ENCODE results near the gene PDE9A. TPM values are rescaled to one million over a fixed set of nuclear protein-coding genes. Genes with fewer than 3 reads are reported as not detected.

The PDE9A gene
- total and polyA plus RNA-seq, 2 experiments from 2014 or later = not detected

- WGBS, 2 experiments (ENCODE audit: low coverage in 1 of 2, low lambda C conversion rate in 2 of 2, missing lambda C conversion rate in 2 of 2) = 64 to 73% methylated on average over 21 of the region's 21 CpGs
- Histone ChIP-seq H3K4me3 (no peak overlapping the region), H3K4me2 (ENCODE audit: unreplicated experiment) (no peak overlapping the region), H3K9ac (no peak overlapping the region), H3K9me2 (ENCODE audit: insufficient read depth) (no peaks in the 10 kb centered on the region), H3K27ac (no peak overlapping the region), H3K27me3 (replicated peaks; ENCODE audit: insufficient read depth) (peaks cover 4% of the 10 kb centered on the region; the same call in 1 of the 2 replicates), H4K20me1 (ENCODE audit: insufficient read depth) (no peaks in the 10 kb centered on the region), H3K79me2 (ENCODE audit: insufficient read depth) (no peaks in the 10 kb centered on the region), H2AFZ (no peak overlapping the region), H3K9me3 (ENCODE audit: low read depth) (no peaks in the 10 kb centered on the region), H3K4me1 (ENCODE audit: insufficient read depth) (no peaks in the 10 kb centered on the region), H3F3A (ENCODE audit: insufficient read depth) (no peaks in the 10 kb centered on the region), H3K36me3 (ENCODE audit: low read depth) (no peaks in the 10 kb centered on the region)
- no peak for DNase-seq
- in situ Hi-C loops (cut with MboI) = no loop called here
- TF ChIP-seq EZH2phosphoT487 (IDR thresholded peaks at IDR 0.05; ENCODE audit: insufficient read depth, low read depth) (no peak), EZH2 (IDR thresholded peaks at IDR 0.05; ENCODE audit: insufficient read depth, poor library complexity, severe bottlenecking) (no peak)
These were observed 115.1 kb downstream of the PDE9A start for GRCh38 chr21:42768324-42769121.

DNA sequence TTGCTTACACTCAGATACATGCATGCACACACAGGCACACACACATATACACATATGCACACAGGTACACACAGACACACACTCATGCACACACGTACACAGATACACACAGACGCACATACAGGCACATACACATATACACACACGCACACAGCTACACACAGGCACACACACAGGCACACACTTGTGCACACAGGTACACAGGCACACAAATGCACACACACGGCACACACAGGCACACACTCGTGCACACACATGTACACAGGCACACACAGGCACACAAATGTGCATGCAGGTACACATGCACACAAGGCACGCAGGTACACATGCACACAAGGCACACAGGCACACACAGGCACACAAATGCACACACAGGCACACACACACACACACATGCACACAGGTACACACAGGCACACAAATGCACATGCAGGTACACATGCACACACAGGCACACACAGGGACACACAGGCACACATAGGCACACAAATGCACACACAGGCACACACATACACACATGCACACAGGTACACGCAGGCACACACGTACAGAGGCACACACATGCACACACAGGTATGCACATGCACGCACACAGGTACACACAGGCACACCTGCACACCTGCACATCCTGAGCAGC lies 115.9 kb downstream of the PDE9A start:
- Histone ChIP-seq H3K9me2 (ENCODE audit: insufficient read depth) (no peaks in the 10 kb centered on the region), H4K20me1 (ENCODE audit: insufficient read depth) (no peaks in the 10 kb centered on the region), H3K4me2 (ENCODE audit: unreplicated experiment) (no peak overlapping the region), H3K9ac (no peak overlapping the region), H3F3A (ENCODE audit: insufficient read depth) (no peaks in the 10 kb centered on the region), H3K27me3 (replicated peaks; ENCODE audit: insufficient read depth) (peaks cover 4% of the 10 kb centered on the region; the same call in 1 of the 2 replicates), H2AFZ (no peak overlapping the region), H3K79me2 (ENCODE audit: insufficient read depth) (no peaks in the 10 kb centered on the region), H3K4me3 (no peak overlapping the region), H3K27ac (no peak overlapping the region), H3K36me3 (ENCODE audit: low read depth) (no peaks in the 10 kb centered on the region), H3K4me1 (ENCODE audit: insufficient read depth) (no peaks in the 10 kb centered on the region), H3K9me3 (ENCODE audit: low read depth) (no peaks in the 10 kb centered on the region)
- DNase-seq = no peak
- WGBS, 2 experiments (ENCODE audit: low coverage in 1 of 2, low lambda C conversion rate in 2 of 2, missing lambda C conversion rate in 2 of 2) = 58 to 59% methylated on average over 8 to 9 of the region's 9 CpGs
- in situ Hi-C loops (cut with MboI) = no loop called here
- TF ChIP-seq EZH2phosphoT487 (IDR thresholded peaks at IDR 0.05; ENCODE audit: insufficient read depth, low read depth) (no peak), EZH2 (IDR thresholded peaks at IDR 0.05; ENCODE audit: insufficient read depth, poor library complexity, severe bottlenecking) (no peak)

GRCh38 chr21:42769820-42770716 lies 116.6 kb downstream of the PDE9A start:
- H3K9ac ChIP-seq = no peak overlapping the region
- no peaks in the 10 kb centered on the region for H3K36me3 ChIP-seq (ENCODE audit: low read depth)
- no peak overlapping the region for H3K27ac ChIP-seq
- H3K4me1 ChIP-seq (ENCODE audit: insufficient read depth) = no peaks in the 10 kb centered on the region
- no peaks in the 10 kb centered on the region for H4K20me1 ChIP-seq (ENCODE audit: insufficient read depth)
- H3K4me2 ChIP-seq (ENCODE audit: unreplicated experiment) = no peak overlapping the region
- no peak overlapping the region for H2AFZ ChIP-seq
- WGBS, 2 experiments (ENCODE audit: low coverage in 1 of 2, low lambda C conversion rate in 2 of 2, missing lambda C conversion rate in 2 of 2) = 72 to 73% methylated on average over 24 to 28 of the region's 28 CpGs
- H3K4me3 ChIP-seq = no peak overlapping the region
- no peak for TF ChIP-seq EZH2phosphoT487 (IDR thresholded peaks at IDR 0.05; ENCODE audit: insufficient read depth, low read depth)
- no peak for TF ChIP-seq EZH2 (IDR thresholded peaks at IDR 0.05; ENCODE audit: insufficient read depth, poor library complexity, severe bottlenecking)
- H3F3A ChIP-seq (ENCODE audit: insufficient read depth) = no peaks in the 10 kb centered on the region
- H3K9me2 ChIP-seq (ENCODE audit: insufficient read depth) = no peaks in the 10 kb centered on the region
- peaks cover 4% of the 10 kb centered on the region; the same call in 1 of the 2 replicates for H3K27me3 ChIP-seq (replicated peaks; ENCODE audit: insufficient read depth)
- in situ Hi-C loops (cut with MboI) = no loop called here
- H3K79me2 ChIP-seq (ENCODE audit: insufficient read depth) = no peaks in the 10 kb centered on the region
- no peak for DNase-seq
- H3K9me3 ChIP-seq (ENCODE audit: low read depth) = no peaks in the 10 kb centered on the region
